Measurements from ENCODE around the gene THY1. TPM values are rescaled to one million over a fixed set of nuclear protein-coding genes. Genes with fewer than 3 reads are reported as not detected.

The THY1 gene
- total and polyA plus RNA-seq, 9 of the 15 experiments (the other 6 are each of a cell fraction or from before 2014, with no cell fraction given), result 0.07 to 0.40 (median 0.16) TPM; not detected in 5

DNA sequence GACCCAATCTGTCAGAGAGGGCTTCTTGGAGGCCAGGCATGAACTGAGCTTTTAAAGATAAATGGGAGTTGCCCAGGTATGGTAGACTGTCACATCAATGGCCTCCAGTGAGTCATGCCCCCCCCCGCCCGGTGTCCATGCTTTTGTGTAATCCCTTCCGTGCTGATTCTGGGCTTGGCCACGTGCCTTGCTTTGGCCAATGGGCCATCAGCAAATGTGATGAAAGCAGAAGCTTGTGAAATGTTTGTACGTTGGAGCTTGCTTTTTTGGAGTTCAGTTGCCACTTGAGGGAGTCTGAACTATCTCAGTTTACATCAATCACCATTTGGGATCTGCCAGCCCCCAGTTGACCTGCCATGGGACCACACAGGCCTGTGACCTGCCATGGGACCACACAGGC is 4.3 kb upstream of the THY1 start (continued):
- peak; percentile 5; the same call in 1 of the 2 replicates for TF ChIP-seq MYC (IDR thresholded peaks at IDR 0.05; ENCODE audit: low read depth, low read length)
- no peak for TF ChIP-seq MYC (CRISPR knock-in tag; IDR thresholded peaks at IDR 0.05; ENCODE audit: borderline replicate concordance, low read depth)
- TF ChIP-seq, protein P1, sequence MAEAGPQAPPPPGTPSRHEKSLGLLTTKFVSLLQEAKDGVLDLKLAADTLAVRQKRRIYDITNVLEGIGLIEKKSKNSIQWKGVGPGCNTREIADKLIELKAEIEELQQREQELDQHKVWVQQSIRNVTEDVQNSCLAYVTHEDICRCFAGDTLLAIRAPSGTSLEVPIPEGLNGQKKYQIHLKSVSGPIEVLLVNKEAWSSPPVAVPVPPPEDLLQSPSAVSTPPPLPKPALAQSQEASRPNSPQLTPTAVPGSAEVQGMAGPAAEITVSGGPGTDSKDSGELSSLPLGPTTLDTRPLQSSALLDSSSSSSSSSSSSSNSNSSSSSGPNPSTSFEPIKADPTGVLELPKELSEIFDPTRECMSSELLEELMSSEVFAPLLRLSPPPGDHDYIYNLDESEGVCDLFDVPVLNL (CRISPR knock-in tag; IDR thresholded peaks at IDR 0.05; ENCODE audit: low read depth), result no peak
- TF ChIP-seq HNRNPLL (IDR thresholded peaks at IDR 0.05; ENCODE audit: low read depth, low read length, poor library complexity, severe bottlenecking), result no peak
- TF ChIP-seq NCOA4 (IDR thresholded peaks at IDR 0.05; ENCODE audit: partially characterized antibody), result no peak
- no peak for TF ChIP-seq PRPF4 (IDR thresholded peaks at IDR 0.05; ENCODE audit: insufficient read depth, low read depth, low read length, poor library complexity, severe bottlenecking)
- peak; percentile 60; the same call in 1 of the 2 replicates for TF ChIP-seq JUN (IDR thresholded peaks at IDR 0.05; ENCODE audit: borderline replicate concordance, low read depth, low read length)
- TF ChIP-seq JUN (CRISPR knock-in tag; IDR thresholded peaks at IDR 0.05; ENCODE audit: borderline replicate concordance), result no peak
- no peak for TF ChIP-seq ZNF584 (CRISPR knock-in tag; IDR thresholded peaks at IDR 0.05; ENCODE audit: low read depth)
- TF ChIP-seq NR2C1 (IDR thresholded peaks at IDR 0.05), result no peak
- TF ChIP-seq NR2C1 (tag; IDR thresholded peaks at IDR 0.05), result 0 out of 2 replicates have a peak, but pooled peaks have one; percentile 17
- TF ChIP-seq EZH2 (IDR thresholded peaks at IDR 0.05; ENCODE audit: borderline replicate concordance, low read depth, low read length), result no peak
- 0 out of 2 replicates have a peak, but pooled peaks have one; percentile 13 for TF ChIP-seq EP400 (IDR thresholded peaks at IDR 0.05)
- peak; percentile 26 to 85 (median 62) for TF ChIP-seq YY1 (IDR thresholded peaks at IDR 0.05; ENCODE audit: borderline replicate concordance in 1 of 3, control insufficient read depth in 1 of 3, extremely low read depth in 1 of 3, insufficient read depth in 3 of 3, insufficient read length in 1 of 3, insufficient replicate concordance in 2 of 3, low read depth in 1 of 3, low read length in 2 of 3)
- TF ChIP-seq CBFA2T2 (conservative IDR thresholded peaks at IDR 0.05), result peak; percentile 47
- TF ChIP-seq ZNF354B (CRISPR knock-in tag; IDR thresholded peaks at IDR 0.05), result no peak
- TF ChIP-seq TCF7 (IDR thresholded peaks at IDR 0.05; ENCODE audit: borderline replicate concordance), result no peak
- no peak for TF ChIP-seq ZNF778 (CRISPR knock-in tag; IDR thresholded peaks at IDR 0.05)
- no peak for TF ChIP-seq RBM39 (optimal IDR thresholded peaks at IDR 0.05; ENCODE audit: low read depth, low read length)
- no peak for TF ChIP-seq POLR2AphosphoS5 (IDR thresholded peaks at IDR 0.05; ENCODE audit: control insufficient read depth, insufficient read depth, low read depth, low read length)
- no peak for TF ChIP-seq E2F6 (IDR thresholded peaks at IDR 0.05; ENCODE audit: borderline replicate concordance in 1 of 2, extremely low read depth in 1 of 2, insufficient read depth in 1 of 2, insufficient read length in 1 of 2, low read depth in 1 of 2, low read length in 1 of 2, poor library complexity in 1 of 2, severe bottlenecking in 1 of 2)
- peak; percentile 75 for TF ChIP-seq VEZF1 (CRISPR knock-in tag; IDR thresholded peaks at IDR 0.05)
- peak; percentile 90 for TF ChIP-seq ZNF740 (CRISPR knock-in tag; IDR thresholded peaks at IDR 0.05)
- TF ChIP-seq ZNF740 (tag; IDR thresholded peaks at IDR 0.05), result peak in 1 of 2 experiments; percentile 72; a peak in 2 of 4 replicates
